Neural progenitor cell (in vitro differentiated cells): ENCODE data around the gene CDK8.

Experiments used
- CTCF ChIP-seq: fragments of 200-600 bp; sonication (generic); IDR thresholded peaks from 2 replicates; pipeline ENCODE4 v1.5.1; 2017; ENCODE audit warnings: antibody characterized with exemption, mild to moderate bottlenecking
- EZH2 ChIP-seq: fragments of 200-600 bp; sonication (generic); IDR thresholded peaks from 2 replicates; pipeline ENCODE4 v1.6.1; 2017; ENCODE audit warnings: antibody characterized with exemption, mild to moderate bottlenecking, moderate library complexity
- EZH2phosphoT487 ChIP-seq: fragments of 200-600 bp; sonication (generic); IDR thresholded peaks from 2 replicates; pipeline ENCODE4 v1.6.1; 2017; ENCODE audit warnings: antibody characterized with exemption

DNA sequence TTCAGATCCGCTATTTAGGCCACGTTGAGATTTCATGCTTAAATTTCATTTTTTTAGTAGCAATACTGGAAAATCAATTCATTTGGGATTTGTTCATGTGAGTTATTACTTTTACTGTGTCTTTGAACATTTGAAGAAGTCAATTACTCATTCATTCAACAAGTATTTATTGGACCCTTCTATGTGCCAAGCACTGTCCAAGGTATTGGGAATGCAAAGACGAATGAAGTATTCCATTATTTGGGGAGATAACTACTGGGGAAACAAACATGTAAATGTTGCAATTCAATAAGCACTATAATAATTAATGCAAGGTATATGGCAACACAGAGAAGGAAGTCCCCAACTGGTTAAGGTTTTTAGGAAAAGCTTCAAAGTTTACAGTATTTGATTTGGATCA, 5.7 kb downstream of the CDK8 start:
- TF ChIP-seq CTCF (no peak), EZH2 (no peak), EZH2phosphoT487 (no peak)
